GM12878 (cell line): ENCODE results near the gene MCM9. TPM values are rescaled to one million over a fixed set of nuclear protein-coding genes. Genes with fewer than 3 reads are reported as not detected.

Source experiments
- ATAC-seq: fragments of 200-7000 bp; cut with Tn5 transposase; 3 replicates; pipeline ENCODE4 v1.9.1; 2020; ENCODE audit warnings: mild to moderate bottlenecking, moderate library complexity
- BruUV-seq: library from RNA; stranded (reverse); fragments of 400-500 nt; replicated peaks from 2 replicates; lab custom pipeline; 2021; lab: Mats Ljungman, UMichigan
- CTCF ChIA-PET: fragments of 300-600 bp; sonication (Branson Sonifier 250); formaldehyde crosslinking; extraction: SDS; loops from one replicate; lab custom pipeline; 2021; ENCODE audit warnings: inconsistent platforms; lab: Yijun Ruan, JAX
- POLR2A ChIA-PET: fragments of 350-600 bp; formaldehyde crosslinking; extraction: SDS; loops from one replicate; lab custom pipeline; 2021; ENCODE audit warnings: inconsistent platforms; lab: Charles Lee
- RAD21 ChIA-PET: fragments of 300-600 bp; sonication (Branson Sonifier 250); formaldehyde crosslinking; loops from one replicate; lab custom pipeline; 2023; ENCODE audit warnings: antibody characterized with exemption; ENCODE audit not compliant: unreplicated experiment; lab: Charles Lee
- SMC1A ChIA-PET: fragments of 300-600 bp; sonication (Branson Sonifier 250); formaldehyde crosslinking; loops from one replicate; lab custom pipeline; 2023; ENCODE audit not compliant: unreplicated experiment, uncharacterized antibody; lab: Charles Lee
- DNase-seq: peaks from one replicate; pipeline ENCODE4 v3.0.0-alpha.2; 2011; ENCODE audit warnings: low read depth, low spot score
- FAIRE-seq: peaks from 3 replicates; lab custom pipeline; 2011; peaks lifted over from hg19 to GRCh38; lab: Jason Lieb, UNC
- H2AFZ ChIP-seq: 2 replicates; pipeline ENCODE4 v1.6.0; 2011; ENCODE audit warnings: low read depth, low read length, control low read depth; ENCODE audit not compliant: control insufficient read depth
- H3K27ac ChIP-seq: 2 replicates; pipeline ENCODE4 v1.5.1; 2011; ENCODE audit warnings: control low read depth; ENCODE audit not compliant: control insufficient read depth, insufficient read depth
- H3K27me3 ChIP-seq, 2 experiments: replicated peaks in 1 of 2; 2 replicates each; pipeline versions ENCODE4 v1.6.0 to v1.6.1; 2011; ENCODE audit warnings: low read length in 1 of 2; ENCODE audit not compliant: control insufficient read depth in 2 of 2, insufficient read depth in 2 of 2
- H3K36me3 ChIP-seq, 2 experiments: 2 replicates each; pipeline ENCODE4 v1.5.1; 2011; ENCODE audit warnings: low read length in 1 of 2; ENCODE audit not compliant: control insufficient read depth in 2 of 2, insufficient read depth in 2 of 2
- H3K4me1 ChIP-seq: 2 replicates; pipeline ENCODE4 v1.6.1; 2011; ENCODE audit warnings: mild to moderate bottlenecking, low read length, moderate library complexity, mixed read lengths; ENCODE audit not compliant: control insufficient read depth, insufficient read depth
- H3K4me2 ChIP-seq: 2 replicates; pipeline ENCODE4 v1.6.0; 2011; ENCODE audit warnings: control low read depth; ENCODE audit not compliant: control insufficient read depth, insufficient read depth
- H3K4me3 ChIP-seq: fragments of 200-600 bp; sonication (generic); 2 replicates; pipeline ENCODE4 v1.5.1; 2016
- H3K79me2 ChIP-seq: 2 replicates; pipeline ENCODE4 v1.6.0; 2011; ENCODE audit warnings: low read length; ENCODE audit not compliant: control insufficient read depth, insufficient read depth
- H3K9ac ChIP-seq: 2 replicates; pipeline ENCODE4 v1.8.0; 2011; ENCODE audit warnings: low read length, control low read depth, mixed read lengths; ENCODE audit not compliant: control insufficient read depth, insufficient read depth
- H3K9me3 ChIP-seq: replicated peaks from 3 replicates; pipeline ENCODE4 v1.5.1; 2011; ENCODE audit warnings: mild to moderate bottlenecking, low read length; ENCODE audit not compliant: control insufficient read depth, insufficient read depth
- H4K20me1 ChIP-seq: 2 replicates; pipeline ENCODE4 v1.6.0; 2011; ENCODE audit not compliant: control insufficient read depth, insufficient read depth
- BCL3 ChIP-seq: IDR thresholded peaks from 2 replicates; pipeline ENCODE4 v1.6.1; 2011; ENCODE audit warnings: borderline replicate concordance, low read depth, mild to moderate bottlenecking, moderate library complexity, low read length; ENCODE audit not compliant: insufficient read depth, poor library complexity, severe bottlenecking
- BHLHE40 ChIP-seq, 2 experiments: fragments of 450-650 bp in 1 of 2; IDR thresholded peaks; 2 replicates each; pipeline ENCODE4 v1.6.1; 2011 to 2017; ENCODE audit warnings: low read depth in 2 of 2, borderline replicate concordance in 1 of 2, improper control_type of control experiment in 1 of 2, low read length in 1 of 2, mild to moderate bottlenecking in 1 of 2
- EZH2 ChIP-seq: IDR thresholded peaks from 2 replicates; pipeline ENCODE4 v1.6.1; 2012; ENCODE audit warnings: low read depth, mild to moderate bottlenecking, control low read depth, inconsistent platforms, low read length, borderline replicate concordance; ENCODE audit not compliant: control insufficient read depth
- HDAC2 ChIP-seq: fragments of 200-600 bp; sonication (generic); IDR thresholded peaks from 2 replicates; pipeline ENCODE4 v1.6.1; 2017
- IKZF1 ChIP-seq: fragments of 450-650 bp; conservative IDR thresholded peaks from 2 replicates; pipeline ENCODE4 v1.6.1; 2017; ENCODE audit warnings: antibody characterized with exemption, mild to moderate bottlenecking
- MTA2 ChIP-seq: fragments of 450-650 bp; IDR thresholded peaks from 2 replicates; pipeline ENCODE4 v1.6.1; 2016; ENCODE audit warnings: low read depth, mild to moderate bottlenecking, moderate library complexity
- NFXL1 ChIP-seq: fragments of 450-650 bp; IDR thresholded peaks from 2 replicates; pipeline ENCODE4 v1.6.1; 2017; ENCODE audit warnings: antibody characterized with exemption, mild to moderate bottlenecking, borderline replicate concordance
- PAX5 ChIP-seq: IDR thresholded peaks from 2 replicates; pipeline ENCODE4 v1.6.1; 2011; ENCODE audit warnings: low read depth, low read length, borderline replicate concordance
- RAD21 ChIP-seq: IDR thresholded peaks from 2 replicates; pipeline ENCODE4 v1.6.1; 2011; ENCODE audit warnings: mild to moderate bottlenecking, low read depth, low read length, moderate library complexity; ENCODE audit not compliant: insufficient read depth
- SREBF1 ChIP-seq: IDR thresholded peaks from 2 replicates; pipeline ENCODE4 v1.6.1; 2012; ENCODE audit warnings: mild to moderate bottlenecking, low read length
- TCF12 ChIP-seq: IDR thresholded peaks from 2 replicates; pipeline ENCODE4 v1.6.1; 2011; ENCODE audit warnings: low read depth, mild to moderate bottlenecking, low read length
- WRNIP1 ChIP-seq: IDR thresholded peaks from 2 replicates; pipeline ENCODE4 v1.6.1; 2011; ENCODE audit warnings: low read depth, low read length, improper control_type of control experiment, borderline replicate concordance
- ZBTB40 ChIP-seq: fragments of 450-650 bp; IDR thresholded peaks from 2 replicates; pipeline ENCODE4 v1.6.1; 2016; ENCODE audit warnings: mild to moderate bottlenecking, moderate library complexity, borderline replicate concordance
- ZNF274 ChIP-seq: IDR thresholded peaks from one replicate; pipeline ENCODE4 v1.8.0; 2011; ENCODE audit not compliant: insufficient read length, insufficient read depth
- WGBS: methylation state at CpG from one replicate; pipeline ENCODE4 v1.1.6; 2016; ENCODE audit warnings: low lambda C conversion rate; ENCODE audit not compliant: insufficient replicate concordance, insufficient coverage; ENCODE audit errors: missing lambda C conversion rate; 5-methylcytosine and 5-hydroxymethylcytosine counted together
- in situ Hi-C: fragments of 300-500 bp; cut with MboI; formaldehyde crosslinking; loops from 9 replicates; pipeline ENCODE4 v1.14.3; 2018; ENCODE audit warnings: mixed read lengths
- intact Hi-C: fragments of 100-400 bp; cut with micrococcal nuclease; formaldehyde crosslinking; loops from one replicate; pipeline ENCODE4 v1.14.2; 2022; ENCODE audit not compliant: unreplicated experiment
- polyA plus RNA-seq, 11 experiments: library from polyadenylated mRNA; depleted of rRNA in 4 of 11; unstranded in 6 of 11; stranded (reverse) in 5 of 11; fragments of >200 nt; fragmentation: Nextera tagmentation in 4 of 11; fragmentation: Illumina TruSeq in 1 of 11; extraction: Ambion mirVana in 4 of 11; extraction: Trizol in 1 of 11; gene quantifications; 1 replicate in 1 of 11; 2 replicates in 10 of 11; pipeline versions ENCODE4 v1.2.1 to v1.2.3, GENCODE V29; 2011 to 2016; ENCODE audit warnings: inconsistent platforms in 2 of 11, missing spikeins in 2 of 11, low read depth in 1 of 11
- total RNA-seq, 4 experiments: library from RNA; depleted of rRNA in 3 of 4; stranded (reverse); fragments of >200 nt in 3 of 4; fragmentation: Illumina TruSeq in 1 of 4; extraction: Trizol in 1 of 4; gene quantifications; 2 replicates each; pipeline versions ENCODE4 v1.2.1 to v1.2.3, GENCODE V29; 2013 to 2021

Gene MCM9
- total and polyA plus RNA-seq, 10 of the 15 experiments (the other 5 are each of a cell fraction or from before 2014, with no cell fraction given): 3.4 to 18.5 (median 9.7) TPM

- TF ChIP-seq ZNF274: no peak
Observed at GRCh38 chr6:118894425-118895260, 40.3 kb downstream of the MCM9 start (continued).

- Histone ChIP-seq H3K4me3 (peak within 1 kb of the TSS; percentile 79), H3K9ac (peak within 1 kb of the TSS; percentile 92), H3K36me3 (no peaks in the 10 kb centered on the region), H2AFZ (peak within 1 kb of the TSS; percentile 90), H4K20me1 (no peaks in the 10 kb centered on the region), H3K27me3 (no peaks in the 10 kb centered on the region), H3K4me2 (peak within 1 kb of the TSS; percentile 80), H3K9me3 (no peaks in the 10 kb centered on the region), H3K4me1 (peaks cover 11% of the 10 kb centered on the region), H3K79me2 (peaks cover 68% of the 10 kb centered on the region), H3K27ac (peak within 1 kb of the TSS; percentile 90)
- intact Hi-C loops: loop anchor here (1.0 to 10.0 kb wide), 8 partner anchors 41 to 451 kb away; partner anchors contain the start of genes CEP85L, MAN1A1 and MCM9
- POLR2A ChIA-PET: interaction anchor here (2.5 to 3.3 kb wide), 2 partner anchors 12 to 41 kb away, joined by 12 to 14 read pairs; partner anchors contain the start of gene MCM9
- ATAC-seq: peak; percentile 76
- RAD21 ChIA-PET: interaction anchor here (1.4 to 4.1 kb wide), 3 partner anchors 11 to 216 kb away, joined by 5 to 34 read pairs (median 5); partner anchors contain the start of gene MCM9
- under 1% methylated on average over 42 of the region's 51 CpGs for WGBS
- BruUV-seq: no TSS peak
- in situ Hi-C loops: no loop called here
- SMC1A ChIA-PET: interaction anchor here (0.7 to 4.0 kb wide), 6 partner anchors 9 to 80 kb away, joined by 3 to 37 read pairs (median 4); partner anchors contain the start of gene MCM9
- DNase-seq: peak; percentile 87
- CTCF ChIA-PET: interaction anchor here (0.7 to 3.9 kb wide), 6 partner anchors 10 to 254 kb away, joined by 3 to 22 read pairs (median 4); partner anchors contain the start of gene MCM9
- FAIRE-seq: peak; percentile 7
- TF ChIP-seq WRNIP1: no peak
- TF ChIP-seq IKZF1: peak; percentile 75
- peak; percentile 63; the same call in 1 of the 2 replicates for TF ChIP-seq RAD21
- TF ChIP-seq BHLHE40 (IDR thresholded peaks at IDR 0.05; ENCODE audit: borderline replicate concordance in 1 of 2, low read depth in 2 of 2, low read length in 1 of 2): peak in 1 of 2 experiments; percentile 36; a peak in 1 of 4 replicates
- TF ChIP-seq PAX5: no peak
- 0 out of 2 replicates have a peak, but pooled peaks have one; percentile 35 for TF ChIP-seq TCF12
- no peak for TF ChIP-seq EZH2
- 0 out of 2 replicates have a peak, but pooled peaks have one; percentile 23 for TF ChIP-seq MTA2
- no peak for TF ChIP-seq BCL3
- TF ChIP-seq SREBF1: no peak
- TF ChIP-seq NFXL1: no peak
- no peak for TF ChIP-seq ZBTB40
- TF ChIP-seq HDAC2: no peak
Observed at GRCh38 chr6:118893807-118894424, 41.0 kb downstream of the MCM9 start, which contains the start of gene ASF1A. Gene ASF1A (plus strand): TSS chr6:118894152. CDS start chr6:118894414, 262 bp downstream.
